Colonic mucosa (tissue), 4 donors: ENCODE results near the gene VCPKMT. TPM values are rescaled to one million over a fixed set of nuclear protein-coding genes. Genes with fewer than 3 reads are reported as not detected.

Experiments
- DNase-seq: peaks from one replicate; pipeline ENCODE4 v3.0.0-alpha.2; 2020
- H3K27ac ChIP-seq: fragments of 200-600 bp; one replicate; pipeline ENCODE4 v1.8.0; 2021
- H3K27me3 ChIP-seq: fragments of 200-600 bp; one replicate; pipeline ENCODE4 v1.8.0; 2021
- H3K36me3 ChIP-seq: fragments of 200-600 bp; one replicate; pipeline ENCODE4 v1.8.0; 2021
- H3K4me1 ChIP-seq: fragments of 200-600 bp; one replicate; pipeline ENCODE4 v1.8.0; 2021; ENCODE audit warnings: mild to moderate bottlenecking
- H3K4me3 ChIP-seq: fragments of 200-600 bp; one replicate; pipeline ENCODE4 v1.8.0; 2021
- H3K9ac ChIP-seq, 2 donors: one replicate each; pipeline ENCODE4 v1.7.0; 2013; ENCODE audit warnings: control low read depth in 2 of 2, low read depth in 2 of 2, low read length in 2 of 2
- H3K9me3 ChIP-seq: fragments of 200-600 bp; one replicate; pipeline ENCODE4 v1.8.0; 2021
- intact Hi-C: fragments of 100-400 bp; cut with DNase I; formaldehyde crosslinking; loops from one replicate; pipeline ENCODE4 v1.14.1; 2022
- total RNA-seq, 2 donors: library from RNA; stranded (reverse); fragmentation: NEBNext Ultra II Directional in 1 of 2; extraction: Animal tissue kit (Norgen Biotek cat#: 25700) in 1 of 2; gene quantifications; one replicate each; pipeline ENCODE4 v1.2.1, GENCODE V29; 2021
- TF ChIP-seq, protein P1 (sequence below): fragments of 200-600 bp; IDR thresholded peaks from one replicate; pipeline ENCODE4 v1.8.0; 2022; ENCODE audit warnings: antibody characterized with exemption, mild to moderate bottlenecking
- donor health status: healthy.
- donor health status: DM: no; HTN: no; CAD: no.
- donor health status: DM: no; HTN: no; CAD: no.

VCPKMT gene
- total RNA-seq, 2 donors from 2014 or later, result 4.6 to 6.7 TPM

DNA sequence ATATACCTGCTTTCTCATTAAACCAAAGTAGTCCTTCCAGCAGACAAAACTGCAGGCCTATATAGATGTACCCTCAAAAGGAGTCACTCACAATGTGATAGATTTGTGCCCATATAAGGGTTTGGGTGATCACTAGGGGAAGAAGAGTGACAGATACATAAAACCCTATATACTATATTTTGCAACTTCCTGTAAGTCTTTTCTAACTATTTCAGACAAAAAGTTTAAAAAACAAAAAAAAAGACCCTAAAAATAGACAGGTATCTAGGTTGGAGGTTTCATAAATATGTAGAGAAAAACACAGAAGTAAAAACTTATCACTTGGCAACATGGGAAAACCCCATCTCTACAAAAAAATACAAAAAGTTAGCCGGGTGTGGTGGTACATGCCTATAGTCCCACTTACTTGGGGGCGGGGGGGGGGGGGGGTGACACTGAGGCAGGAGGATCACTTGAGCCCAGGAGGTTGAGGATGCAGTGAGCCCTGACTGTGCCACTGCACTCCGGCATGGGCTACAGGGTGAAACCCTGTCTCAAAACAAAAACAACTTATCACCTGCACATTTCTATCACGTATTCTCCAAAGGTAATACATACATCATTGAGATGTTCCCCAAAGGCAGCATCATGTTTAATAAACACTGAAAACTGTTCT lies 2.9 kb downstream of the VCPKMT start:
- H3K9me3 ChIP-seq, result no peaks in the 10 kb centered on the region
- intact Hi-C loops, result loop anchor here (10.0 kb wide), 1 partner anchor 479 kb away; the partner anchor contains the start of gene DNAAF2
- H3K4me1 ChIP-seq, result peaks cover 8% of the 10 kb centered on the region
- no peaks in the 10 kb centered on the region for H3K27me3 ChIP-seq
- no peak overlapping the region for H3K4me3 ChIP-seq
- no peak overlapping the region for H3K9ac ChIP-seq
- DNase-seq, result no peak
- TF ChIP-seq, protein P1, sequence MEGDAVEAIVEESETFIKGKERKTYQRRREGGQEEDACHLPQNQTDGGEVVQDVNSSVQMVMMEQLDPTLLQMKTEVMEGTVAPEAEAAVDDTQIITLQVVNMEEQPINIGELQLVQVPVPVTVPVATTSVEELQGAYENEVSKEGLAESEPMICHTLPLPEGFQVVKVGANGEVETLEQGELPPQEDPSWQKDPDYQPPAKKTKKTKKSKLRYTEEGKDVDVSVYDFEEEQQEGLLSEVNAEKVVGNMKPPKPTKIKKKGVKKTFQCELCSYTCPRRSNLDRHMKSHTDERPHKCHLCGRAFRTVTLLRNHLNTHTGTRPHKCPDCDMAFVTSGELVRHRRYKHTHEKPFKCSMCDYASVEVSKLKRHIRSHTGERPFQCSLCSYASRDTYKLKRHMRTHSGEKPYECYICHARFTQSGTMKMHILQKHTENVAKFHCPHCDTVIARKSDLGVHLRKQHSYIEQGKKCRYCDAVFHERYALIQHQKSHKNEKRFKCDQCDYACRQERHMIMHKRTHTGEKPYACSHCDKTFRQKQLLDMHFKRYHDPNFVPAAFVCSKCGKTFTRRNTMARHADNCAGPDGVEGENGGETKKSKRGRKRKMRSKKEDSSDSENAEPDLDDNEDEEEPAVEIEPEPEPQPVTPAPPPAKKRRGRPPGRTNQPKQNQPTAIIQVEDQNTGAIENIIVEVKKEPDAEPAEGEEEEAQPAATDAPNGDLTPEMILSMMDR, result no peak
- no peaks in the 10 kb centered on the region for H3K36me3 ChIP-seq
- H3K27ac ChIP-seq, result no peak overlapping the region

DNA sequence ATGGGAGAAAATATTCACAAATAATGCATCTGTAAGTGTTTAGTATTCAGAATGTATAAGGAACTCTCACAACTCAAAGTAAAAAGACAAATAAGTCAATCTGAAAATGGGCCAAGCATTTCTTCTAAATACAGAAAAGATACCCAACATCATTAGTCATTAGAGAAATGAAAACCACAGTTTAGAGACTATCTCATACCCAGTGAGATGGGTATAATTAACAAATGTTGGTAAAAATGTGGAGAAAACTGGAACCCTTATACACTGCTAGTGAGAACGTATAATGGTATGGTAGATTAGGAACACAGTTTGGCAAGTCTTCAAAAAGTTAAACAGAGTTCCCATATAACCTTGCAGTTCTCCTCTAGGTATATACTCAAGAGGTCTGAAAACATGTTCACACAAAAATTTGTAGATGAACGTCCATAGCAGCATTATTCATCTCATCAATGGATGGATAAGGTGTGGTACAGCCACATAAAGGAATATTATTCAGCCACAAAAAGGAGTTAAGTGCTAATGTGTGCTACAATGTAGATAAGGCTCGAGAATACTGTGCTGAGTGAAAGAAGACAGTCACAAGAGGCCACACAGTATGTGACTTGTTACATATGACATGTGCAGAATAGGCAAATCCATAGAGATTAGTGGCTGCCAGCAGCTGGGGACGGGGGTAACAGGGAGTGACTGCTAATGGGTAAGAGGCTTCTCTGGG lies 5.9 kb downstream of the VCPKMT start:
- H3K9ac ChIP-seq, result no peak overlapping the region
- H3K9me3 ChIP-seq, result no peaks in the 10 kb centered on the region
- TF ChIP-seq, protein P1, result no peak
- no peak for DNase-seq
- no peak overlapping the region for H3K27ac ChIP-seq
- intact Hi-C loops, result loop anchor here (10.0 kb wide), 1 partner anchor 476 kb away; the partner anchor contains the start of gene DNAAF2
- H3K4me1 ChIP-seq, result peaks cover 5% of the 10 kb centered on the region
- no peaks in the 10 kb centered on the region for H3K27me3 ChIP-seq
- H3K36me3 ChIP-seq, result no peaks in the 10 kb centered on the region
- H3K4me3 ChIP-seq, result no peak overlapping the region

DNA sequence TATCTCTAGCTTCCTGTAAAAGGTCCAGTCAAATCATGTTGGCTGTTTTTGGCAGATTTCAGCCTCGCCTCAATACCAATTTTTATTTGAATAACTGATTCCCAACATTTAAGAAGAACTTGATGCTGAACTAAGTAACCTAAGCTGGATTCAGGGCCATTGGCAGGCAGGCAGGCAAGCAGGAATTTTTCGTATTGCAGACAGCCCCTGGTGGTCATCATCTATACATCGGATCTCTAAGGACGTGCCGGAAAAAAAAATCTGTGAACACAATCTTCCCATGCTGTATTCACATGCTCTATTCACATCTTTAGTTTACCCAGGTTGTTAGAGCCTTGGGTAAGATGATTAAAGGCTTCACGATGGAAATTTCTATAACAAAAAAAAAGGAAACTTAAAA lies 7.0 kb downstream of the VCPKMT start:
- Histone ChIP-seq H3K27me3 (no peaks in the 10 kb centered on the region), H3K4me1 (no peaks in the 10 kb centered on the region), H3K9ac (no peak overlapping the region), H3K9me3 (no peaks in the 10 kb centered on the region), H3K27ac (no peak overlapping the region), H3K4me3 (no peak overlapping the region), H3K36me3 (no peaks in the 10 kb centered on the region)
- no peak for DNase-seq
- intact Hi-C loops, result loop anchor here (5.0 kb wide), 1 partner anchor 252 kb away; no protein-coding TSS in a partner anchor
- TF ChIP-seq, protein P1, result no peak

DNA sequence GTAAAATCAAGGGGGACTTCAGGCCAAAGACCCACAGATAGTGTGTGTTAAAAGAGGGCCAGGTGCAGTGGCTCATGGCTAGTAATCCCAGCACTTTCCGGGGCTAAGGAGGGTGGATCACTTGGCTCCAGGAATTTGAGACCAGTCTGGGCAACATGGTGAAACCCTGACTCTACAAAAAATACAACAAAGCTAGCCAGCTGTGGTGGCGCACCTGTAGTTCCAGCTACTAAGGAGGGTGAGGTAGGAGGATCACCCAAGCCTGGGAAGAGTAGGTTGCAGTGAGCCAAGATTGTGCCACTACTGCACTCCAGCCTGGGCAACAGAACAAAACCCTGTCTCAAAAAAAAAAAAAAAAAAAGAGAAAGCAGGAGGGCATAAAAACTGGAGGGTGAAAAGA lies 8.5 kb downstream of the VCPKMT start:
- H3K9ac ChIP-seq, result no peak overlapping the region
- H3K36me3 ChIP-seq, result no peaks in the 10 kb centered on the region
- no peak for DNase-seq
- intact Hi-C loops, result loop anchor here (5.0 kb wide), 1 partner anchor 251 kb away; no protein-coding TSS in a partner anchor
- no peaks in the 10 kb centered on the region for H3K9me3 ChIP-seq
- no peaks in the 10 kb centered on the region for H3K4me1 ChIP-seq
- TF ChIP-seq, protein P1, result no peak
- H3K4me3 ChIP-seq, result no peak overlapping the region
- H3K27ac ChIP-seq, result no peak overlapping the region
- no peaks in the 10 kb centered on the region for H3K27me3 ChIP-seq

DNA sequence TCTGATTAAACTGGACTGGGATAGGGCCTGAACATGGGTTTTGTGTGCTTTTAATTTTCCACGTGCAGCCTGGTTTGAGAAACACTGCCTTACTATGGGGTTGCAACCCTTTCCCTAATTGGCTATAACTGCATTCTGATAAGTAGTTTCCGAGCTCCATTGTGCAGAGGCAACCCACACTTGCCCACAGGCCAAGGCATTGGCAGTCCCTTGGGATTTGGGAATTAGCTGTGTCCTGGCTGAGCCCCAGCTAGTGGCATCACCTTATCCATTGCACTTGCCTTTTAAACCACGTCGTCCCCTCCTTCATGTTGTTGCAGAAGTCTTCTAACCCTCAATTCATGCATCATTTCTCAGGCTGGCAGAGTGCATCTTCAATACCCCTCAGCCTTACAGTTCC lies 10.2 kb downstream of the VCPKMT start:
- Histone ChIP-seq H3K9me3 (no peaks in the 10 kb centered on the region), H3K4me3 (no peak overlapping the region), H3K27me3 (no peaks in the 10 kb centered on the region), H3K27ac (no peak overlapping the region), H3K9ac (no peak overlapping the region), H3K4me1 (no peaks in the 10 kb centered on the region), H3K36me3 (no peaks in the 10 kb centered on the region)
- DNase-seq, result no peak
- intact Hi-C loops, result loop anchor here (5.0 kb wide), 1 partner anchor 249 kb away; no protein-coding TSS in a partner anchor
- TF ChIP-seq, protein P1, result no peak
